ENCODE data around the gene C3.

GRCh38 chr19:6739883-6740588 lies 19.6 kb upstream of the C3 start:
- TF ChIP-seq, protein P1, sequence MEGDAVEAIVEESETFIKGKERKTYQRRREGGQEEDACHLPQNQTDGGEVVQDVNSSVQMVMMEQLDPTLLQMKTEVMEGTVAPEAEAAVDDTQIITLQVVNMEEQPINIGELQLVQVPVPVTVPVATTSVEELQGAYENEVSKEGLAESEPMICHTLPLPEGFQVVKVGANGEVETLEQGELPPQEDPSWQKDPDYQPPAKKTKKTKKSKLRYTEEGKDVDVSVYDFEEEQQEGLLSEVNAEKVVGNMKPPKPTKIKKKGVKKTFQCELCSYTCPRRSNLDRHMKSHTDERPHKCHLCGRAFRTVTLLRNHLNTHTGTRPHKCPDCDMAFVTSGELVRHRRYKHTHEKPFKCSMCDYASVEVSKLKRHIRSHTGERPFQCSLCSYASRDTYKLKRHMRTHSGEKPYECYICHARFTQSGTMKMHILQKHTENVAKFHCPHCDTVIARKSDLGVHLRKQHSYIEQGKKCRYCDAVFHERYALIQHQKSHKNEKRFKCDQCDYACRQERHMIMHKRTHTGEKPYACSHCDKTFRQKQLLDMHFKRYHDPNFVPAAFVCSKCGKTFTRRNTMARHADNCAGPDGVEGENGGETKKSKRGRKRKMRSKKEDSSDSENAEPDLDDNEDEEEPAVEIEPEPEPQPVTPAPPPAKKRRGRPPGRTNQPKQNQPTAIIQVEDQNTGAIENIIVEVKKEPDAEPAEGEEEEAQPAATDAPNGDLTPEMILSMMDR (IDR thresholded peaks at IDR 0.05): no peak
- TF ChIP-seq POLR2A (IDR thresholded peaks at IDR 0.05): no peak

All from thyroid gland (tissue), 4 donors.